OCI-LY3 (cell line): ENCODE data around the gene PSMA7.

Experiments
- H2AFZ ChIP-seq: fragments of 200-600, 300-600 bp; shearing (Covaris generic); 2 replicates; pipeline ENCODE4 v1.6.0; 2014; ENCODE audit warnings: antibody characterized with exemption, low read depth, low read length
- H3K27ac ChIP-seq: fragments of 200-600, 300-600 bp; sonication (generic); 2 replicates; pipeline ENCODE4 v1.5.1; 2014; ENCODE audit warnings: mild to moderate bottlenecking, low read length, moderate library complexity, mixed read lengths
- H3K27me3 ChIP-seq: fragments of 200-600, 300-600 bp; sonication (generic); 2 replicates; pipeline ENCODE4 v1.6.1; 2014; ENCODE audit warnings: low read depth, low read length, mixed read lengths
- H3K36me3 ChIP-seq: fragments of 200-600, 300-600 bp; sonication (generic); replicated peaks from 2 replicates; pipeline ENCODE3; 2014; ENCODE audit warnings: low read depth, low read length, mixed read lengths
- H3K4me1 ChIP-seq: fragments of 300-600, 200-600 bp; sonication (generic); 2 replicates; pipeline ENCODE4 v1.6.1; 2014; ENCODE audit warnings: low read length, mixed read lengths
- H3K4me2 ChIP-seq: fragments of 200-600, 300-600 bp; sonication (generic); 2 replicates; pipeline ENCODE4 v1.6.1; 2014; ENCODE audit warnings: low read length, mixed read lengths
- H3K4me3 ChIP-seq: fragments of 300-600, 200-600 bp; sonication (generic); 2 replicates; pipeline ENCODE4 v1.5.1; 2014; ENCODE audit warnings: antibody characterized with exemption, mild to moderate bottlenecking, low read length, moderate library complexity
- H3K79me2 ChIP-seq: fragments of 300-600, 200-600 bp; shearing (Covaris generic); 2 replicates; pipeline ENCODE4 v1.6.1; 2014; ENCODE audit warnings: mild to moderate bottlenecking, low read length, mixed read lengths
- H3K9ac ChIP-seq: fragments of 300-600, 200-600 bp; shearing (Covaris generic); 2 replicates; pipeline ENCODE4 v1.6.0; 2014; ENCODE audit warnings: mild to moderate bottlenecking, low read length, moderate library complexity
- H3K9me3 ChIP-seq: fragments of 200-600, 300-600 bp; shearing (Covaris generic); 2 replicates; pipeline ENCODE4 v1.6.1; 2014; ENCODE audit warnings: low read length, mixed read lengths; ENCODE audit not compliant: insufficient read depth
- H4K20me1 ChIP-seq: fragments of 200-600, 300-600 bp; sonication (generic); 2 replicates; pipeline ENCODE4 v1.6.1; 2016; ENCODE audit warnings: low read length, mixed read lengths; ENCODE audit not compliant: insufficient read depth
- CTCF ChIP-seq: fragments of 200-600, 300-600 bp; sonication (generic); IDR thresholded peaks from 2 replicates; pipeline ENCODE4 v1.5.1; 2014; ENCODE audit warnings: antibody characterized with exemption, low read length, low read depth
- EZH2phosphoT487 ChIP-seq: fragments of 200-600 bp; shearing (Covaris generic); IDR thresholded peaks from 2 replicates; pipeline ENCODE4 v1.6.1; 2018; ENCODE audit warnings: antibody characterized with exemption, mixed run types, low read depth

The PSMA7 gene

GRCh38 chr20:62174870-62175624, 31.9 kb upstream of the PSMA7 start:
- Histone ChIP-seq H3K27ac (no peak overlapping the region), H3K4me3 (no peak overlapping the region), H3K9me3 (no peaks in the 10 kb centered on the region), H3K79me2 (no peaks in the 10 kb centered on the region), H3K4me1 (no peaks in the 10 kb centered on the region), H2AFZ (no peak overlapping the region), H3K4me2 (no peak overlapping the region), H3K9ac (no peak overlapping the region), H4K20me1 (no peaks in the 10 kb centered on the region), H3K36me3 (peaks cover 3% of the 10 kb centered on the region), H3K27me3 (no peaks in the 10 kb centered on the region)
- TF ChIP-seq EZH2phosphoT487 (no peak), CTCF (no peak)

GRCh38 chr20:62174021-62174804, 31.0 kb upstream of the PSMA7 start:
- H3K9me3 ChIP-seq, result no peaks in the 10 kb centered on the region
- H3K4me3 ChIP-seq, result no peak overlapping the region
- TF ChIP-seq EZH2phosphoT487 (no peak), CTCF (no peak)
- no peak overlapping the region for H3K9ac ChIP-seq
- H2AFZ ChIP-seq, result no peak overlapping the region
- no peaks in the 10 kb centered on the region for H3K27me3 ChIP-seq
- H3K4me2 ChIP-seq, result no peak overlapping the region
- peaks cover 3% of the 10 kb centered on the region for H3K36me3 ChIP-seq
- H3K4me1 ChIP-seq, result no peaks in the 10 kb centered on the region
- no peaks in the 10 kb centered on the region for H3K79me2 ChIP-seq
- no peaks in the 10 kb centered on the region for H4K20me1 ChIP-seq
- no peak overlapping the region for H3K27ac ChIP-seq

GRCh38 chr20:62172666-62173065, 29.5 kb upstream of the PSMA7 start:
- H3K27ac ChIP-seq, result no peak overlapping the region
- H3K36me3 ChIP-seq, result peaks cover 3% of the 10 kb centered on the region
- H2AFZ ChIP-seq, result no peak overlapping the region
- H3K4me1 ChIP-seq, result no peaks in the 10 kb centered on the region
- no peak overlapping the region for H3K9ac ChIP-seq
- H3K79me2 ChIP-seq, result no peaks in the 10 kb centered on the region
- H4K20me1 ChIP-seq, result no peaks in the 10 kb centered on the region
- H3K27me3 ChIP-seq, result no peaks in the 10 kb centered on the region
- TF ChIP-seq EZH2phosphoT487, result no peak
- no peak for TF ChIP-seq CTCF
- no peak overlapping the region for H3K4me3 ChIP-seq
- H3K4me2 ChIP-seq, result no peak overlapping the region
- H3K9me3 ChIP-seq, result no peaks in the 10 kb centered on the region

GRCh38 chr20:62171245-62171644, 28.1 kb upstream of the PSMA7 start:
- H3K9ac ChIP-seq, result no peak overlapping the region
- TF ChIP-seq CTCF (no peak), EZH2phosphoT487 (no peak)
- H3K27me3 ChIP-seq, result no peaks in the 10 kb centered on the region
- no peaks in the 10 kb centered on the region for H3K9me3 ChIP-seq
- H3K36me3 ChIP-seq, result no peaks in the 10 kb centered on the region
- H3K4me1 ChIP-seq, result no peaks in the 10 kb centered on the region
- no peak overlapping the region for H3K4me3 ChIP-seq
- H2AFZ ChIP-seq, result no peak overlapping the region
- no peak overlapping the region for H3K27ac ChIP-seq
- no peak overlapping the region for H3K4me2 ChIP-seq
- no peaks in the 10 kb centered on the region for H4K20me1 ChIP-seq
- H3K79me2 ChIP-seq, result no peaks in the 10 kb centered on the region
